Measurements from ENCODE around the gene PLCD1. TPM values are rescaled to one million over a fixed set of nuclear protein-coding genes. Genes with fewer than 3 reads are reported as not detected.

The PLCD1 gene
- total RNA-seq, 6 experiments from 2014 or later: 11.1 to 22.4 (median 17.6) TPM

- H3K4me3 Mint-ChIP-seq: no peak overlapping the region
- TF ChIP-seq, protein P1, sequence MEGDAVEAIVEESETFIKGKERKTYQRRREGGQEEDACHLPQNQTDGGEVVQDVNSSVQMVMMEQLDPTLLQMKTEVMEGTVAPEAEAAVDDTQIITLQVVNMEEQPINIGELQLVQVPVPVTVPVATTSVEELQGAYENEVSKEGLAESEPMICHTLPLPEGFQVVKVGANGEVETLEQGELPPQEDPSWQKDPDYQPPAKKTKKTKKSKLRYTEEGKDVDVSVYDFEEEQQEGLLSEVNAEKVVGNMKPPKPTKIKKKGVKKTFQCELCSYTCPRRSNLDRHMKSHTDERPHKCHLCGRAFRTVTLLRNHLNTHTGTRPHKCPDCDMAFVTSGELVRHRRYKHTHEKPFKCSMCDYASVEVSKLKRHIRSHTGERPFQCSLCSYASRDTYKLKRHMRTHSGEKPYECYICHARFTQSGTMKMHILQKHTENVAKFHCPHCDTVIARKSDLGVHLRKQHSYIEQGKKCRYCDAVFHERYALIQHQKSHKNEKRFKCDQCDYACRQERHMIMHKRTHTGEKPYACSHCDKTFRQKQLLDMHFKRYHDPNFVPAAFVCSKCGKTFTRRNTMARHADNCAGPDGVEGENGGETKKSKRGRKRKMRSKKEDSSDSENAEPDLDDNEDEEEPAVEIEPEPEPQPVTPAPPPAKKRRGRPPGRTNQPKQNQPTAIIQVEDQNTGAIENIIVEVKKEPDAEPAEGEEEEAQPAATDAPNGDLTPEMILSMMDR (IDR thresholded peaks at IDR 0.05): no peak
- peaks cover 9% of the 10 kb centered on the region; the same call in 1 of the 2 replicates for H3K36me3 Mint-ChIP-seq (ENCODE audit: low read depth)
- no peak overlapping the region for H3K27ac Mint-ChIP-seq
- no peaks in the 10 kb centered on the region for H3K9me3 Mint-ChIP-seq
- H3K4me1 Mint-ChIP-seq (ENCODE audit: low read depth): peaks cover 14% of the 10 kb centered on the region
- DNase-seq: no peak
- peaks cover 3% of the 10 kb centered on the region; the same call in 1 of the 2 replicates for H3K27me3 Mint-ChIP-seq (ENCODE audit: insufficient read depth)
These were observed 59.8 kb downstream of the PLCD1 start for GRCh38 chr3:37969596-37970100.

GRCh38 chr3:37968813-37969595 lies 60.4 kb downstream of the PLCD1 start:
- TF ChIP-seq, protein P1 (IDR thresholded peaks at IDR 0.05): no peak
- H3K27me3 Mint-ChIP-seq (ENCODE audit: insufficient read depth): peaks cover 3% of the 10 kb centered on the region; the same call in 1 of the 2 replicates
- peaks cover 10% of the 10 kb centered on the region for H3K4me1 Mint-ChIP-seq (ENCODE audit: low read depth)
- DNase-seq: no peak
- no peak overlapping the region for H3K27ac Mint-ChIP-seq
- H3K4me3 Mint-ChIP-seq: no peak overlapping the region
- no peaks in the 10 kb centered on the region for H3K9me3 Mint-ChIP-seq
- peaks cover 8% of the 10 kb centered on the region; the same call in 1 of the 2 replicates for H3K36me3 Mint-ChIP-seq (ENCODE audit: low read depth)

- Mint-ChIP-seq H3K36me3 (ENCODE audit: low read depth) (peaks cover 4% of the 10 kb centered on the region; the same call in 1 of the 2 replicates), H3K27me3 (ENCODE audit: insufficient read depth) (peaks cover 3% of the 10 kb centered on the region; the same call in 1 of the 2 replicates), H3K4me1 (ENCODE audit: low read depth) (peaks cover 7% of the 10 kb centered on the region), H3K4me3 (no peak overlapping the region), H3K9me3 (no peaks in the 10 kb centered on the region), H3K27ac (no peak overlapping the region)
- DNase-seq: no peak
- TF ChIP-seq, protein P1 (IDR thresholded peaks at IDR 0.05): no peak
These were observed 61.2 kb downstream of the PLCD1 start for GRCh38 chr3:37968199-37968598.

GRCh38 chr3:37967260-37967881 lies 62.1 kb downstream of the PLCD1 start:
- no peaks in the 10 kb centered on the region for H3K9me3 Mint-ChIP-seq
- peak; percentile 48 for DNase-seq
- peaks cover 4% of the 10 kb centered on the region; the same call in 1 of the 2 replicates for H3K36me3 Mint-ChIP-seq (ENCODE audit: low read depth)
- no peak overlapping the region for H3K4me3 Mint-ChIP-seq
- 0 out of 2 replicates have a peak, but pooled peaks cover 3% of the 10 kb centered on the region for H3K27me3 Mint-ChIP-seq (ENCODE audit: insufficient read depth)
- no peak overlapping the region for H3K27ac Mint-ChIP-seq
- peaks cover 14% of the 10 kb centered on the region for H3K4me1 Mint-ChIP-seq (ENCODE audit: low read depth)
- TF ChIP-seq, protein P1 (IDR thresholded peaks at IDR 0.05): peak; percentile 90

DNA sequence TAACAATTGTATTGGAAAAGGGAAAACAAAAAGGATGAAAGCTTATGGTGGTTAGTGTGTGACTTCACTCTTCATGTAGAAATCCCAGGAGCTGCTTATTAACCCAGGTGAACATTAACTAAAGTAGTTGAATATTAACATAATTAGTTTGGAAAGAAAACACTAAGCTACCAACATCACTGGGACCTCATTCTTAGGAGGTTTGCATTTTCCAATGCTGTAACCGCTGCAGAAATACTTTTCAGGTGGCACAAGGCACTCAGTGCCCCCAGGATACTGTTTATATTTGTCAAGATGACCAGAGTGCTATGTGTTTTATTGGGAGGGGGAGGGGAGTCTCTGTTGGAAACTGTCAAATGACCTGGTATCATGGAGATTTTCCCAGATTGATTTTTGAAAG lies 64.7 kb downstream of the PLCD1 start:
- no peak overlapping the region for H3K27ac Mint-ChIP-seq
- no peaks in the 10 kb centered on the region for H3K9me3 Mint-ChIP-seq
- TF ChIP-seq, protein P1 (IDR thresholded peaks at IDR 0.05): no peak
- no peak for DNase-seq
- H3K4me3 Mint-ChIP-seq: no peak overlapping the region
- peaks cover 28% of the 10 kb centered on the region for H3K4me1 Mint-ChIP-seq (ENCODE audit: low read depth)
- H3K36me3 Mint-ChIP-seq (ENCODE audit: low read depth): no peaks in the 10 kb centered on the region; the same call in 1 of the 2 replicates
- H3K27me3 Mint-ChIP-seq (ENCODE audit: insufficient read depth): 0 out of 2 replicates have a peak, but pooled peaks cover 3% of the 10 kb centered on the region

Measured in HFFc6 (cell line).